Measurements from ENCODE around the gene SEC16B.
A peak's percentile ranks its signal among the peaks of the same experiment; 100 is the strongest.

The SEC16B gene

DNA sequence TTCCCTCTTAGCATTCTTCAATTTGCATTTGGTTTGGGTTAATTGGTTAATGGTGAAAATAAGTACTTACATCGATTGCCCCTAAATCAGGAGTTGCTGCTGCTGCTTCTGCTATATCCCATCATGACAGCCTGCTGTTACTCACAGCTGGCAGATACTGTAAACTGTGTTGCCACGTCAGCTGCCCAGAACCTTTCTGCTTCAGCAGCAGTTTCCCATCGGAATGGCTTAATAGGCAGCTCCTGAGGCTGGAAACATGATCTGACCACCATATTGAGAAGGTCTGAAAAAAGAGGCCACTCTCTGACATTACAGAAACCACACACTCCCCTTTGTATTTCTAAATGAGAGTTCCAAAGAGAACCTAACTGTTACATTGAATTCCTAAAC, 14.3 kb upstream of the SEC16B start (continued):
- TF ChIP-seq ZNF433 (tag by site-specific recombination; IDR thresholded peaks at IDR 0.05; ENCODE audit: low read depth) = no peak
- TF ChIP-seq ZNF629 (tag by site-specific recombination; IDR thresholded peaks at IDR 0.05) = peak; percentile 19; the same call in 1 of the 2 replicates
- no peak for TF ChIP-seq ZNF473 (tag by site-specific recombination; IDR thresholded peaks at IDR 0.05)
- TF ChIP-seq ZNF335 (tag by site-specific recombination; conservative IDR thresholded peaks at IDR 0.05) = peak; percentile 49
- TF ChIP-seq OSR2 (tag by site-specific recombination; IDR thresholded peaks at IDR 0.05) = no peak
- no peak; the same call in 1 of the 2 replicates for TF ChIP-seq ZNF350 (tag by site-specific recombination; IDR thresholded peaks at IDR 0.05)
- TF ChIP-seq, protein P1, sequence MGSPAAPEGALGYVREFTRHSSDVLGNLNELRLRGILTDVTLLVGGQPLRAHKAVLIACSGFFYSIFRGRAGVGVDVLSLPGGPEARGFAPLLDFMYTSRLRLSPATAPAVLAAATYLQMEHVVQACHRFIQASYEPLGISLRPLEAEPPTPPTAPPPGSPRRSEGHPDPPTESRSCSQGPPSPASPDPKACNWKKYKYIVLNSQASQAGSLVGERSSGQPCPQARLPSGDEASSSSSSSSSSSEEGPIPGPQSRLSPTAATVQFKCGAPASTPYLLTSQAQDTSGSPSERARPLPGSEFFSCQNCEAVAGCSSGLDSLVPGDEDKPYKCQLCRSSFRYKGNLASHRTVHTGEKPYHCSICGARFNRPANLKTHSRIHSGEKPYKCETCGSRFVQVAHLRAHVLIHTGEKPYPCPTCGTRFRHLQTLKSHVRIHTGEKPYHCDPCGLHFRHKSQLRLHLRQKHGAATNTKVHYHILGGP (tag by site-specific recombination; IDR thresholded peaks at IDR 0.05) = no peak
- no peak for TF ChIP-seq FEZF1 (tag by site-specific recombination; IDR thresholded peaks at IDR 0.05)
- TF ChIP-seq ZNF558 (tag by site-specific recombination; IDR thresholded peaks at IDR 0.05) = no peak
- TF ChIP-seq ZNF341 (tag by site-specific recombination; IDR thresholded peaks at IDR 0.05; ENCODE audit: low read depth) = peak; percentile 49
- TF ChIP-seq, protein P2, sequence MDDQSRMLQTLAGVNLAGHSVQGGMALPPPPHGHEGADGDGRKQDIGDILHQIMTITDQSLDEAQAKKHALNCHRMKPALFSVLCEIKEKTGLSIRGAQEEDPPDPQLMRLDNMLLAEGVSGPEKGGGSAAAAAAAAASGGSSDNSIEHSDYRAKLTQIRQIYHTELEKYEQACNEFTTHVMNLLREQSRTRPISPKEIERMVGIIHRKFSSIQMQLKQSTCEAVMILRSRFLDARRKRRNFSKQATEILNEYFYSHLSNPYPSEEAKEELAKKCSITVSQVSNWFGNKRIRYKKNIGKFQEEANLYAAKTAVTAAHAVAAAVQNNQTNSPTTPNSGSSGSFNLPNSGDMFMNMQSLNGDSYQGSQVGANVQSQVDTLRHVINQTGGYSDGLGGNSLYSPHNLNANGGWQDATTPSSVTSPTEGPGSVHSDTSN (CRISPR knock-in tag; IDR thresholded peaks at IDR 0.05) = no peak
- TF ChIP-seq KLF9 (tag by site-specific recombination; IDR thresholded peaks at IDR 0.05; ENCODE audit: low read depth) = no peak
- no peak for TF ChIP-seq SP2 (tag by site-specific recombination; IDR thresholded peaks at IDR 0.05)
- TF ChIP-seq ZNF514 (tag by site-specific recombination; IDR thresholded peaks at IDR 0.05) = no peak
- TF ChIP-seq, protein P3, sequence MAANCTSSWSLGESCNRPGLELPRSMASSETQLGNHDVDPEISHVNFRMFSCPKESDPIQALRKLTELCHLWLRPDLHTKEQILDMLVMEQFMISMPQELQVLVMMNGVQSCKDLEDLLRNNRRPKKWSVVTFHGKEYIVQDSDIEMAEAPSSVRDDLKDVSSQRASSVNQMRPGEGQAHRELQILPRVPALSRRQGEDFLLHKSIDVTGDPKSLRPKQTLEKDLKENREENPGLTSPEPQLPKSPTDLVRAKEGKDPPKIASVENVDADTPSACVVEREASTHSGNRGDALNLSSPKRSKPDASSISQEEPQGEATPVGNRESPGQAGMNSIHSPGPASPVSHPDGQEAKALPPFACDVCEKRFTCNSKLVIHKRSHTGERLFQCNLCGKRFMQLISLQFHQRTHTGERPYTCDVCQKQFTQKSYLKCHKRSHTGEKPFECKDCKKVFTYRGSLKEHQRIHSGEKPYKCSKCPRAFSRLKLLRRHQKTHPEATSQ (tag by site-specific recombination; IDR thresholded peaks at IDR 0.05) = no peak
- no peak for TF ChIP-seq ZNF239 (tag by site-specific recombination; IDR thresholded peaks at IDR 0.05)
- no peak for TF ChIP-seq BCL11B (tag by site-specific recombination; IDR thresholded peaks at IDR 0.05; ENCODE audit: low read depth)
- no peak for TF ChIP-seq ZNF544 (tag by site-specific recombination; IDR thresholded peaks at IDR 0.05)
- peak; percentile 75; the same call in 1 of the 2 replicates for TF ChIP-seq ZFP37 (tag by site-specific recombination; IDR thresholded peaks at IDR 0.05)
- TF ChIP-seq ZNF658 (tag by site-specific recombination; IDR thresholded peaks at IDR 0.05) = no peak
- no peak for TF ChIP-seq ZNF19 (tag by site-specific recombination; IDR thresholded peaks at IDR 0.05; ENCODE audit: low read depth)
- TF ChIP-seq ZNF23 (tag by site-specific recombination; IDR thresholded peaks at IDR 0.05; ENCODE audit: borderline replicate concordance) = no peak
- TF ChIP-seq ZNF776 (tag by site-specific recombination; IDR thresholded peaks at IDR 0.05; ENCODE audit: borderline replicate concordance) = no peak
- no peak for TF ChIP-seq ZBTB7A (tag by site-specific recombination; IDR thresholded peaks at IDR 0.05; ENCODE audit: low read depth)
- TF ChIP-seq MYNN (tag by site-specific recombination; IDR thresholded peaks at IDR 0.05; ENCODE audit: borderline replicate concordance) = no peak
- TF ChIP-seq, protein P4, sequence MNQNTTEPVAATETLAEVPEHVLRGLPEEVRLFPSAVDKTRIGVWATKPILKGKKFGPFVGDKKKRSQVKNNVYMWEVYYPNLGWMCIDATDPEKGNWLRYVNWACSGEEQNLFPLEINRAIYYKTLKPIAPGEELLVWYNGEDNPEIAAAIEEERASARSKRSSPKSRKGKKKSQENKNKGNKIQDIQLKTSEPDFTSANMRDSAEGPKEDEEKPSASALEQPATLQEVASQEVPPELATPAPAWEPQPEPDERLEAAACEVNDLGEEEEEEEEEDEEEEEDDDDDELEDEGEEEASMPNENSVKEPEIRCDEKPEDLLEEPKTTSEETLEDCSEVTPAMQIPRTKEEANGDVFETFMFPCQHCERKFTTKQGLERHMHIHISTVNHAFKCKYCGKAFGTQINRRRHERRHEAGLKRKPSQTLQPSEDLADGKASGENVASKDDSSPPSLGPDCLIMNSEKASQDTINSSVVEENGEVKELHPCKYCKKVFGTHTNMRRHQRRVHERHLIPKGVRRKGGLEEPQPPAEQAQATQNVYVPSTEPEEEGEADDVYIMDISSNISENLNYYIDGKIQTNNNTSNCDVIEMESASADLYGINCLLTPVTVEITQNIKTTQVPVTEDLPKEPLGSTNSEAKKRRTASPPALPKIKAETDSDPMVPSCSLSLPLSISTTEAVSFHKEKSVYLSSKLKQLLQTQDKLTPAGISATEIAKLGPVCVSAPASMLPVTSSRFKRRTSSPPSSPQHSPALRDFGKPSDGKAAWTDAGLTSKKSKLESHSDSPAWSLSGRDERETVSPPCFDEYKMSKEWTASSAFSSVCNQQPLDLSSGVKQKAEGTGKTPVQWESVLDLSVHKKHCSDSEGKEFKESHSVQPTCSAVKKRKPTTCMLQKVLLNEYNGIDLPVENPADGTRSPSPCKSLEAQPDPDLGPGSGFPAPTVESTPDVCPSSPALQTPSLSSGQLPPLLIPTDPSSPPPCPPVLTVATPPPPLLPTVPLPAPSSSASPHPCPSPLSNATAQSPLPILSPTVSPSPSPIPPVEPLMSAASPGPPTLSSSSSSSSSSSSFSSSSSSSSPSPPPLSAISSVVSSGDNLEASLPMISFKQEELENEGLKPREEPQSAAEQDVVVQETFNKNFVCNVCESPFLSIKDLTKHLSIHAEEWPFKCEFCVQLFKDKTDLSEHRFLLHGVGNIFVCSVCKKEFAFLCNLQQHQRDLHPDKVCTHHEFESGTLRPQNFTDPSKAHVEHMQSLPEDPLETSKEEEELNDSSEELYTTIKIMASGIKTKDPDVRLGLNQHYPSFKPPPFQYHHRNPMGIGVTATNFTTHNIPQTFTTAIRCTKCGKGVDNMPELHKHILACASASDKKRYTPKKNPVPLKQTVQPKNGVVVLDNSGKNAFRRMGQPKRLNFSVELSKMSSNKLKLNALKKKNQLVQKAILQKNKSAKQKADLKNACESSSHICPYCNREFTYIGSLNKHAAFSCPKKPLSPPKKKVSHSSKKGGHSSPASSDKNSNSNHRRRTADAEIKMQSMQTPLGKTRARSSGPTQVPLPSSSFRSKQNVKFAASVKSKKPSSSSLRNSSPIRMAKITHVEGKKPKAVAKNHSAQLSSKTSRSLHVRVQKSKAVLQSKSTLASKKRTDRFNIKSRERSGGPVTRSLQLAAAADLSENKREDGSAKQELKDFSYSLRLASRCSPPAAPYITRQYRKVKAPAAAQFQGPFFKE (tag by site-specific recombination; IDR thresholded peaks at IDR 0.05; ENCODE audit: borderline replicate concordance) = no peak
- TF ChIP-seq ZBTB17 (tag by site-specific recombination; IDR thresholded peaks at IDR 0.05) = peak; percentile 78
- TF ChIP-seq ZNF404 (tag by site-specific recombination; IDR thresholded peaks at IDR 0.05) = no peak
- no peak for TF ChIP-seq ZNF747 (tag by site-specific recombination; IDR thresholded peaks at IDR 0.05)
- TF ChIP-seq, protein P5, sequence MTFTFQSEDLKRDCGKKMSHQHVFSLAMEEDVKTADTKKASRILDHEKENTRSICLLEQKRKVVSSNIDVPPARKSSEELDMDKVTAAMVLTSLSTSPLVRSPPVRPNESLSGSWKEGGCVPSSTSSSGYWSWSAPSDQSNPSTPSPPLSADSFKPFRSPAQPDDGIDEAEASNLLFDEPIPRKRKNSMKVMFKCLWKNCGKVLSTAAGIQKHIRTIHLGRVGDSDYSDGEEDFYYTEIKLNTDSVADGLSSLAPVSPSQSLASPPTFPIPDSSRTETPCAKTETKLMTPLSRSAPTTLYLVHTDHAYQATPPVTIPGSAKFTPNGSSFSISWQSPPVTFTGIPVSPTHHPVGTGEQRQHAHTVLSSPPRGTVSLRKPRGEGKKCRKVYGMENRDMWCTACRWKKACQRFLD (tag by site-specific recombination; IDR thresholded peaks at IDR 0.05) = no peak
- no peak for TF ChIP-seq ZNF155 (tag by site-specific recombination; IDR thresholded peaks at IDR 0.05)
- no peak for TF ChIP-seq ZNF701 (tag by site-specific recombination; IDR thresholded peaks at IDR 0.05)
- TF ChIP-seq ZNF10 (tag by site-specific recombination; IDR thresholded peaks at IDR 0.05) = no peak

Data from HEK293 (cell line).